Measurements from ENCODE around the gene WFIKKN1. TPM values are rescaled to one million over a fixed set of nuclear protein-coding genes. Genes with fewer than 3 reads are reported as not detected.

WFIKKN1 gene
- total RNA-seq, 1 experiment from 2014 or later, result 0.11 TPM

GRCh38 chr16:680967-681745, 50.4 kb downstream of the WFIKKN1 start:
- H3K27me3 ChIP-seq (ENCODE audit: low read length), result no peaks in the 10 kb centered on the region
- peak overlapping the region; percentile 90 for H3K4me2 ChIP-seq (ENCODE audit: low read length)
- H3K27ac ChIP-seq (ENCODE audit: low read length), result 0 out of 2 replicates have a peak overlapping the region, but pooled peaks have one; percentile 10
- no peaks in the 10 kb centered on the region for H3K9me2 ChIP-seq (replicated peaks; ENCODE audit: low read length)
- TF ChIP-seq CTCF (conservative IDR thresholded peaks at IDR 0.05; ENCODE audit: low read depth, low read length) (peak; percentile 19; the same call in 1 of the 2 replicates), EZH2 (IDR thresholded peaks at IDR 0.05; ENCODE audit: low read length, unreplicated experiment) (no peak), EZH2phosphoT487 (IDR thresholded peaks at IDR 0.05; ENCODE audit: borderline replicate concordance, low read length) (no peak)
- no TSS peak for BruUV-seq (replicated peaks)
- peaks cover 10% of the 10 kb centered on the region; the same call in 1 of the 2 replicates for H4K20me1 ChIP-seq (ENCODE audit: low read length)
- intact Hi-C loops (cut with micrococcal nuclease), result no loop called here
- no peaks in the 10 kb centered on the region for H3F3A ChIP-seq (ENCODE audit: low read length, unreplicated experiment)
- H3K79me2 ChIP-seq (ENCODE audit: low read length), result peaks cover 35% of the 10 kb centered on the region
- CTCF ChIA-PET, result no interaction called here
- peaks cover 6% of the 10 kb centered on the region for H3K36me3 ChIP-seq (ENCODE audit: low read depth, low read length)
- ATAC-seq (0 out of 2 replicates have a peak, but pooled peaks have one; percentile 0), DNase-seq (peak; percentile 44)
- no peak overlapping the region for H2AFZ ChIP-seq (ENCODE audit: low read length)
- peak overlapping the region; percentile 74 for H3K9ac ChIP-seq (ENCODE audit: low read length)
- peak overlapping the region; percentile 78 for H3K4me3 ChIP-seq (ENCODE audit: low read length)
- POLR2A ChIA-PET (ENCODE audit: unreplicated experiment), result interaction anchor here (0.6 kb wide), 1 partner anchor 300 kb away, joined by 3 read pairs; the partner anchor contains the start of gene SOX8
- peaks cover 26% of the 10 kb centered on the region for H3K4me1 ChIP-seq (ENCODE audit: insufficient read depth, low read length)
- H3K9me3 ChIP-seq (ENCODE audit: low read length), result no peaks in the 10 kb centered on the region

GRCh38 chr16:681746-682427, 51.1 kb downstream of the WFIKKN1 start:
- Histone ChIP-seq H3K9ac (ENCODE audit: low read length) (0 out of 2 replicates have a peak overlapping the region, but pooled peaks have one; percentile 74), H3K27me3 (ENCODE audit: low read length) (no peaks in the 10 kb centered on the region), H2AFZ (ENCODE audit: low read length) (no peak overlapping the region), H3K9me3 (ENCODE audit: low read length) (no peaks in the 10 kb centered on the region), H3F3A (ENCODE audit: low read length, unreplicated experiment) (no peaks in the 10 kb centered on the region), H3K4me2 (ENCODE audit: low read length) (peak overlapping the region; percentile 90), H3K79me2 (ENCODE audit: low read length) (peaks cover 35% of the 10 kb centered on the region), H3K36me3 (ENCODE audit: low read depth, low read length) (peaks cover 6% of the 10 kb centered on the region), H3K4me3 (ENCODE audit: low read length) (peak overlapping the region; percentile 78), H3K27ac (ENCODE audit: low read length) (no peak overlapping the region), H3K4me1 (ENCODE audit: insufficient read depth, low read length) (peaks cover 26% of the 10 kb centered on the region), H3K9me2 (replicated peaks; ENCODE audit: low read length) (no peaks in the 10 kb centered on the region), H4K20me1 (ENCODE audit: low read length) (peaks cover 10% of the 10 kb centered on the region; the same call in 1 of the 2 replicates)
- CTCF ChIA-PET, result no interaction called here
- POLR2A ChIA-PET (ENCODE audit: unreplicated experiment), result interaction anchor here (0.6 kb wide), 1 partner anchor 300 kb away, joined by 3 read pairs; the partner anchor contains the start of gene SOX8
- BruUV-seq (replicated peaks), result TSS peak; percentile 69
- no peak for TF ChIP-seq CTCF (conservative IDR thresholded peaks at IDR 0.05; ENCODE audit: low read depth, low read length)
- no peak for TF ChIP-seq EZH2 (IDR thresholded peaks at IDR 0.05; ENCODE audit: low read length, unreplicated experiment)
- no peak for TF ChIP-seq EZH2phosphoT487 (IDR thresholded peaks at IDR 0.05; ENCODE audit: borderline replicate concordance, low read length)
- no peak for ATAC-seq
- intact Hi-C loops (cut with micrococcal nuclease), result no loop called here
- peak; percentile 41 for DNase-seq
